A549 (cell line): Measurements from ENCODE around the gene PCDHGB2. TPM values are rescaled to one million over a fixed set of nuclear protein-coding genes. Genes with fewer than 3 reads are reported as not detected.

Source experiments
- ATAC-seq, 2 experiments: fragments of 200-7000 bp in 1 of 2; fragments of >200 bp in 1 of 2; cut with Nextera tagmentation in 1 of 2; cut with Tn5 transposase in 1 of 2; 3 replicates each; pipeline versions ENCODE4 v1.8.0 to v1.9.1; 2018 to 2020; ENCODE audit warnings: mild to moderate bottlenecking in 1 of 2, moderate library complexity in 1 of 2
- CTCF ChIA-PET: fragments of 300-600 bp; sonication (Branson Sonifier 250); formaldehyde crosslinking; extraction: SDS; loops from one replicate; lab custom pipeline; 2021; ENCODE audit warnings: antibody characterized with exemption, inconsistent platforms; lab: Yijun Ruan, JAX
- POLR2A ChIA-PET: fragments of 350-600 bp; formaldehyde crosslinking; extraction: SDS; loops from one replicate; lab custom pipeline; 2021; ENCODE audit warnings: antibody characterized with exemption, inconsistent platforms; lab: Yijun Ruan, JAX
- DNase-seq, 2 experiments: peaks; one replicate each; pipeline versions ENCODE4 v3.0.0 to v3.0.0-alpha.2; 2011 to 2016; ENCODE audit warnings: low read depth in 1 of 2, low spot score in 1 of 2
- FAIRE-seq: peaks from 2 replicates; lab custom pipeline; 2011; peaks lifted over from hg19 to GRCh38; lab: Jason Lieb, UNC
- H3K27ac ChIP-seq, 2 experiments: fragments of >200 bp; sonication (Bioruptor Twin); formaldehyde crosslinking; 3 replicates each; pipeline ENCODE4 v1.5.1; 2016 to 2017
- H3K4me1 ChIP-seq: fragments of >200 bp; sonication (Bioruptor Twin); formaldehyde crosslinking; 3 replicates; pipeline ENCODE4 v1.6.1; 2016
- H3K4me2 ChIP-seq: fragments of >200 bp; sonication (Bioruptor Twin); formaldehyde crosslinking; 3 replicates; pipeline ENCODE4 v1.6.1; 2016
- H3K4me3 ChIP-seq: fragments of >200 bp; sonication (Bioruptor Twin); formaldehyde crosslinking; 3 replicates; pipeline ENCODE4 v1.5.1; 2016
- H3K9me3 ChIP-seq: fragments of >200 bp; sonication (Bioruptor Twin); formaldehyde crosslinking; 3 replicates; pipeline ENCODE4 v1.6.1; 2016
- CEBPB ChIP-seq, 2 experiments: fragments of >200 bp in 1 of 2; sonication (Bioruptor Twin) in 1 of 2; formaldehyde crosslinking in 1 of 2; IDR thresholded peaks; 2 replicates each; pipeline ENCODE4 v1.6.1; 2012 to 2016
- E2F6 ChIP-seq: IDR thresholded peaks from 2 replicates; pipeline ENCODE4 v1.6.1; 2012; ENCODE audit warnings: low read depth, borderline replicate concordance
- ELK1 ChIP-seq: fragments of 150-350 bp; IDR thresholded peaks from 2 replicates; pipeline ENCODE4 v1.6.1; 2014; ENCODE audit warnings: low read depth, mild to moderate bottlenecking, low read length
- ESRRA ChIP-seq: fragments of 150-350 bp; IDR thresholded peaks from 2 replicates; pipeline ENCODE4 v1.6.1; 2014; ENCODE audit warnings: mild to moderate bottlenecking, low read length, borderline replicate concordance
- FOSL2 ChIP-seq, 2 experiments: fragments of 450-650 bp in 1 of 2; fragments of >200 bp in 1 of 2; sonication (Bioruptor Twin) in 1 of 2; formaldehyde crosslinking; IDR thresholded peaks; 2 replicates each; pipeline versions ENCODE4 v1.5.0 to v1.6.1; 2016 to 2020; ENCODE audit warnings: mild to moderate bottlenecking in 1 of 2, moderate library complexity in 1 of 2
- HDAC2 ChIP-seq: fragments of 200-600 bp; sonication (generic); IDR thresholded peaks from 2 replicates; pipeline ENCODE4 v1.6.1; 2016
- HOXB13 ChIP-seq: fragments of 250-450 bp; sonication (Bioruptor Pico); IDR thresholded peaks from 2 replicates; pipeline ENCODE4 v1.5.0; 2020; ENCODE audit warnings: low read depth, mild to moderate bottlenecking, moderate library complexity
- JUN ChIP-seq, 2 experiments: fragments of >200 bp; sonication (Bioruptor Twin); formaldehyde crosslinking; IDR thresholded peaks; 2 replicates in 1 of 2; 3 replicates in 1 of 2; pipeline ENCODE4 v1.6.1; 2016 to 2017
- KDM5A ChIP-seq: fragments of 200-600 bp; sonication (generic); IDR thresholded peaks from 2 replicates; pipeline ENCODE4 v1.6.1; 2016; ENCODE audit warnings: antibody characterized with exemption, mild to moderate bottlenecking
- MAFK ChIP-seq: fragments of 450-650 bp; IDR thresholded peaks from 2 replicates; pipeline ENCODE4 v1.6.1; 2014; ENCODE audit not compliant: partially characterized antibody
- MAX ChIP-seq: IDR thresholded peaks from 2 replicates; pipeline ENCODE4 v1.6.1; 2012
- MAZ ChIP-seq: fragments of 150-350 bp; IDR thresholded peaks from 2 replicates; pipeline ENCODE4 v1.6.1; 2014; ENCODE audit warnings: antibody characterized with exemption, low read depth, low read length, borderline replicate concordance
- MYC ChIP-seq: IDR thresholded peaks from 2 replicates; pipeline ENCODE4 v1.6.1; 2012; ENCODE audit warnings: mild to moderate bottlenecking, inconsistent platforms, low read length, improper control_type of control experiment, borderline replicate concordance
- NFE2L2 ChIP-seq: fragments of 150-350 bp; conservative IDR thresholded peaks from 2 replicates; pipeline ENCODE4 v1.6.1; 2014; ENCODE audit warnings: low read length
- PHF8 ChIP-seq: fragments of 200-600 bp; sonication (generic); IDR thresholded peaks from 2 replicates; pipeline ENCODE4 v1.6.1; 2016; ENCODE audit warnings: low read depth, mild to moderate bottlenecking, antibody characterized with exemption, moderate library complexity, borderline replicate concordance
- RAD21 ChIP-seq, 2 experiments: fragments of >200 bp in 1 of 2; sonication (Bioruptor Twin) in 1 of 2; formaldehyde crosslinking in 1 of 2; IDR thresholded peaks in 1 of 2; conservative IDR thresholded peaks in 1 of 2; 2 replicates in 1 of 2; 3 replicates in 1 of 2; pipeline ENCODE4 v1.6.1; 2012 to 2018; ENCODE audit warnings: inconsistent platforms in 1 of 2
- RARB ChIP-seq: fragments of 250-450 bp; sonication (Bioruptor Pico); IDR thresholded peaks from 2 replicates; pipeline ENCODE4 v1.8.0; 2021; ENCODE audit warnings: mild to moderate bottlenecking, moderate library complexity
- REST ChIP-seq: fragments of 200-600 bp; sonication (generic); IDR thresholded peaks from 2 replicates; pipeline ENCODE4 v1.6.1; 2016; ENCODE audit warnings: antibody characterized with exemption, mild to moderate bottlenecking, moderate library complexity
- RNF2 ChIP-seq: fragments of 200-600 bp; sonication (generic); IDR thresholded peaks from 2 replicates; pipeline ENCODE4 v1.6.1; 2016; ENCODE audit warnings: low read depth, mild to moderate bottlenecking, antibody characterized with exemption, moderate library complexity, borderline replicate concordance
- TFCP2L1 ChIP-seq: fragments of 250-450 bp; sonication (Bioruptor Pico); IDR thresholded peaks from 2 replicates; pipeline ENCODE4 v1.5.0; 2021; ENCODE audit warnings: mild to moderate bottlenecking
- TP53 ChIP-seq: fragments of 250-450 bp; sonication (Bioruptor Pico); IDR thresholded peaks from 2 replicates; pipeline ENCODE4 v1.5.0; 2021; ENCODE audit warnings: mild to moderate bottlenecking, moderate library complexity
- ZC3H11A ChIP-seq: fragments of 450-650 bp; IDR thresholded peaks from 2 replicates; pipeline ENCODE4 v1.6.1; 2014; ENCODE audit warnings: antibody characterized with exemption, mild to moderate bottlenecking
- ZSCAN20 ChIP-seq: fragments of 250-450 bp; sonication (Bioruptor Pico); IDR thresholded peaks from 2 replicates; pipeline ENCODE4 v1.8.0; 2022; ENCODE audit warnings: mild to moderate bottlenecking, moderate library complexity
- WGBS: methylation state at CpG from one replicate; pipeline ENCODE4 v1.1.6; 2017; ENCODE audit errors: missing lambda C conversion rate; 5-methylcytosine and 5-hydroxymethylcytosine counted together
- polyA plus RNA-seq, 4 experiments: library from polyadenylated mRNA; depleted of rRNA in 3 of 4; stranded (reverse); fragments of >200 nt; fragmentation: RNase III in 1 of 4; extraction: RNeasy Plus Mini Kit Qiagen cat#74134 plus additional on column Dnase treatment in 1 of 4; gene quantifications; 2 replicates in 3 of 4; 3 replicates in 1 of 4; pipeline ENCODE4 v1.2.3, GENCODE V29; 2011 to 2017

Gene PCDHGB2
- polyA plus RNA-seq, 2 of the 4 experiments (the other 2 are of a cell fraction), result 0.04 to 0.36 TPM

- H3K4me2 ChIP-seq, result no peak overlapping the region
- ChIA-PET POLR2A (no interaction called here), CTCF (interaction anchor here (0.9 to 3.3 kb wide), 7 partner anchors 8 to 305 kb away, joined by 3 to 12 read pairs (median 6); partner anchors contain the start of genes PCDHGB1 and PCDHGC3)
- TF ChIP-seq MYC (no peak), MAZ (no peak), ZC3H11A (no peak), HDAC2 (no peak), E2F6 (no peak), TP53 (CRISPR knock-in tag) (no peak), PHF8 (no peak), ELK1 (no peak), RARB (CRISPR knock-in tag) (no peak), RNF2 (no peak)
- no peak overlapping the region for H3K4me3 ChIP-seq
- peaks cover 72% of the 10 kb centered on the region for H3K9me3 ChIP-seq
- ATAC-seq, result no peak
- no peak for DNase-seq
- H3K4me1 ChIP-seq, result no peaks in the 10 kb centered on the region
- no peak overlapping the region for H3K27ac ChIP-seq
- no peak for FAIRE-seq
- WGBS, result 84% methylated on average over 69 of the region's 77 CpGs
These were observed 29.6 kb downstream of the PCDHGB2 start for GRCh38 chr5:141389153-141390042.

- no peak within 1 kb of the TSS for H3K27ac ChIP-seq
- POLR2A ChIA-PET, result no interaction called here
- ATAC-seq (no peak), DNase-seq (peak in 1 of 2 experiments; percentile 27), FAIRE-seq (no peak)
- no peak within 1 kb of the TSS for H3K4me3 ChIP-seq
- WGBS, result 81% methylated on average over 34 of the region's 38 CpGs
- no peaks in the 10 kb centered on the region for H3K4me1 ChIP-seq
- no peak within 1 kb of the TSS for H3K4me2 ChIP-seq
- H3K9me3 ChIP-seq, result peaks cover 68% of the 10 kb centered on the region
- peak in 1 of 2 experiments; percentile 22; a peak in 1 of 5 replicates for TF ChIP-seq RAD21 (conservative IDR thresholded peaks at IDR 0.05 in 1 of 2, IDR thresholded peaks at IDR 0.05 in 1 of 2)
- TF ChIP-seq MAX, result peak; percentile 31; the same call in 1 of the 2 replicates
- TF ChIP-seq ZSCAN20, result no peak
- CTCF ChIA-PET, result interaction anchor here (0.9 to 2.1 kb wide), 6 partner anchors 22 to 193 kb away, joined by 3 to 5 read pairs (median 4); partner anchors contain the start of genes PCDHB11, PCDHGB1 and PCDHGB3
These were observed 32.8 kb downstream of the PCDHGB2 start, which contains the start of gene PCDHGA8 for GRCh38 chr5:141392429-141393198. Gene PCDHGA8 (plus strand): TSS chr5:141392633. CDS start chr5:141392814, 181 bp downstream.

GRCh38 chr5:141393267-141393666 is 33.5 kb downstream of the PCDHGB2 start:
- ATAC-seq, result no peak
- H3K9me3 ChIP-seq, result peaks cover 67% of the 10 kb centered on the region
- H3K4me3 ChIP-seq, result no peak overlapping the region
- CTCF ChIA-PET, result interaction anchor here (0.9 to 1.5 kb wide), 5 partner anchors 10 to 165 kb away, joined by 3 to 5 read pairs (median 4); partner anchors contain the start of genes PCDHGA7, PCDHGB1 and PCDHGB3
- no peak for DNase-seq
- 72% methylated on average over 20 of the region's 21 CpGs for WGBS
- POLR2A ChIA-PET, result no interaction called here
- H3K27ac ChIP-seq, result no peak overlapping the region
- no peaks in the 10 kb centered on the region for H3K4me1 ChIP-seq
- no peak overlapping the region for H3K4me2 ChIP-seq
- no peak for FAIRE-seq
- TF ChIP-seq HOXB13 (CRISPR knock-in tag) (no peak), MAFK (no peak), TFCP2L1 (CRISPR knock-in tag) (no peak), REST (no peak), JUN (IDR thresholded peaks at IDR 0.05) (no peak), NFE2L2 (no peak), KDM5A (no peak), RNF2 (no peak), CEBPB (IDR thresholded peaks at IDR 0.05) (no peak), ESRRA (no peak), FOSL2 (IDR thresholded peaks at IDR 0.05) (no peak), FOSL2 (CRISPR knock-in tag; IDR thresholded peaks at IDR 0.05) (no peak), RARB (CRISPR knock-in tag) (no peak)
